Body of pancreas (tissue), 4 donors: ENCODE data around the gene ZC3H12C.

Experiments used
- POLR2A ChIP-seq, 3 donors: fragments of 450-650 bp; IDR thresholded peaks; one replicate each; pipeline ENCODE4 v1.6.1; 2016; ENCODE audit warnings: antibody characterized with exemption in 3 of 3, mild to moderate bottlenecking in 2 of 3
- TF ChIP-seq, protein P1 (sequence below), 7 experiments: fragments of 450-650 bp in 4 of 7; fragments of 200-600 bp in 3 of 7; sonication (generic) in 3 of 7; IDR thresholded peaks; one replicate each; pipeline ENCODE4 v1.5.1; 2016 to 2019; ENCODE audit warnings: antibody characterized with exemption in 7 of 7

DNA sequence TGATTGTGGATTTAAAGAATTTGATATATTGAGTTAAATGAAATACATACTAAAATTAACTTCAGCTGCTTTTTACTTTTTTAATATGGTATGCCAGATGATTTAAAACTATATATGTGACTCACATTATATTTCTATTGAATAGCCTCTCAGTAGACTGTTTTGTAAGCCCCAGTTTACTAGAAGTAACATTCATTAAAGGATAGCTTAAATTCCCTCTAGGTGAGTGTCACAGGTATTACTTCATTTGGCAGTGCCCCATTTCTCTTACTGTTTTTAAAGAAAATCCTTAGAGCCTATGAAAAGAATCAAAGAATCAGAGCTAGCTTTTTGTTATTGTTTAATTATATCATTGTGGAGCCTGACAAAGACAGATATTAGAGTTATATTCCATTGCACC is 48.6 kb downstream of the ZC3H12C start:
- TF ChIP-seq, protein P1, sequence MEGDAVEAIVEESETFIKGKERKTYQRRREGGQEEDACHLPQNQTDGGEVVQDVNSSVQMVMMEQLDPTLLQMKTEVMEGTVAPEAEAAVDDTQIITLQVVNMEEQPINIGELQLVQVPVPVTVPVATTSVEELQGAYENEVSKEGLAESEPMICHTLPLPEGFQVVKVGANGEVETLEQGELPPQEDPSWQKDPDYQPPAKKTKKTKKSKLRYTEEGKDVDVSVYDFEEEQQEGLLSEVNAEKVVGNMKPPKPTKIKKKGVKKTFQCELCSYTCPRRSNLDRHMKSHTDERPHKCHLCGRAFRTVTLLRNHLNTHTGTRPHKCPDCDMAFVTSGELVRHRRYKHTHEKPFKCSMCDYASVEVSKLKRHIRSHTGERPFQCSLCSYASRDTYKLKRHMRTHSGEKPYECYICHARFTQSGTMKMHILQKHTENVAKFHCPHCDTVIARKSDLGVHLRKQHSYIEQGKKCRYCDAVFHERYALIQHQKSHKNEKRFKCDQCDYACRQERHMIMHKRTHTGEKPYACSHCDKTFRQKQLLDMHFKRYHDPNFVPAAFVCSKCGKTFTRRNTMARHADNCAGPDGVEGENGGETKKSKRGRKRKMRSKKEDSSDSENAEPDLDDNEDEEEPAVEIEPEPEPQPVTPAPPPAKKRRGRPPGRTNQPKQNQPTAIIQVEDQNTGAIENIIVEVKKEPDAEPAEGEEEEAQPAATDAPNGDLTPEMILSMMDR (IDR thresholded peaks at IDR 0.05): no peak
- no peak for TF ChIP-seq POLR2A (IDR thresholded peaks at IDR 0.05)
